Measurements from ENCODE around the gene TRAPPC14.
"Not testable (repeated sequence)": the region's sequence is repeated elsewhere in the genome, so short reads cannot be mapped to it uniquely, and the experiment has no call there.

The TRAPPC14 gene, protein sequence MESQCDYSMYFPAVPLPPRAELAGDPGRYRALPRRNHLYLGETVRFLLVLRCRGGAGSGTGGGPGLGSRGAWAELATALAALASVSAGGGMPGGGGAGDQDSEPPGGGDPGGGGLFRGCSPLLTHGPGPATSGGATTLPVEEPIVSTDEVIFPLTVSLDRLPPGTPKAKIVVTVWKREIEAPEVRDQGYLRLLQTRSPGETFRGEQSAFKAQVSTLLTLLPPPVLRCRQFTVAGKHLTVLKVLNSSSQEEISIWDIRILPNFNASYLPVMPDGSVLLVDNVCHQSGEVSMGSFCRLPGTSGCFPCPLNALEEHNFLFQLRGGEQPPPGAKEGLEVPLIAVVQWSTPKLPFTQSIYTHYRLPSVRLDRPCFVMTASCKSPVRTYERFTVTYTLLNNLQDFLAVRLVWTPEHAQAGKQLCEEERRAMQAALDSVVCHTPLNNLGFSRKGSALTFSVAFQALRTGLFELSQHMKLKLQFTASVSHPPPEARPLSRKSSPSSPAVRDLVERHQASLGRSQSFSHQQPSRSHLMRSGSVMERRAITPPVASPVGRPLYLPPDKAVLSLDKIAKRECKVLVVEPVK

GRCh38 chr7:100158229-100159098 is at the start of gene TRAPPC14:
Gene TRAPPC14, minus strand, starts transcription at chr7:100158723. Its CDS starts 224 bp downstream, at chr7:100158499.
- peak; percentile 81 to 89 for DNase-seq (ENCODE audit: low read depth in 2 of 2)

DNA sequence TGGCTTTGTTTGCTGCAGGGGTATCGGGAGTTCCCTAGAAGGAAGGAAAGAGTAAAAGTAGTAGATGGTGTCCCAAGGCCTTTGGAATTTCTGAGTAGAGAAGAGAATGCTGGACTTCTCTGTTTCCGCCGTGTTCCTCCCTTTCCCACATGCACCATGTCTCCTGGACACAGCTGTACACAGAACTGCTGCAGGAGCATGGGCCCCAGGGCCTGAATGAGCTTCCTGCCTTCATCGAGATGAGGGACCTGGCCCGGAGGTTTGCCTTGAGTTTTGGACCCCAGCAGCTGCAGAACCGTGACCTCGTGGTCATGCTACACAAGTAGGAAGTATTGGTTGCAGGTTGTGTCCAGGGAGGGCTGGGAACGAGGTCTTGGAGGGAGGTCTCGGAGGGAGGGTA is 45.9 kb upstream of the TRAPPC14 start:
- DNase-seq (ENCODE audit: low read depth in 2 of 2): no peak

DNA sequence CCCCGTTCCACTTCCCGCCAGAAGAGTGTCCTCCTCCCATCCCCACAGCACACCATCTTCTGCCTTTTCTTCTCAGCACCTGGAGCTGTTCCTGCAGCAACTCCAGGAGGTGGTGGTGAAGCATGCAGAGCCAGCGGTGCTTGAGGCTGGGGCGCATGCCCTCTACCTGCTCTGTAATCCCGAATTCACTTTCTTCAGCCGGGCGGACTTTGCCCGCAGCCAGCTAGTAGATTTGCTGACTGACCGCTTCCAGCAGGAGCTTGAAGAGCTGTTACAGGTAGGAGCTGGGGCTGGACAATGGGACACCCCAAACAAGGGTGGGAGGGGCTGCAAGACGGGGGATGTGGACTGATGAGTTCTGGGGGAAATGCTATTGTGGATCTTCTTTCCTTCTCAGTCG is 42.2 kb upstream of the TRAPPC14 start:
- DNase-seq (ENCODE audit: low read depth in 2 of 2): no peak

GRCh38 chr7:100198266-100198665 is 39.7 kb upstream of the TRAPPC14 start:
- DNase-seq (ENCODE audit: low read depth in 2 of 2): no peak

- DNase-seq (ENCODE audit: low read depth in 2 of 2): not testable (repeated sequence)
These were observed 37.4 kb upstream of the TRAPPC14 start for GRCh38 chr7:100195901-100196322.

DNA sequence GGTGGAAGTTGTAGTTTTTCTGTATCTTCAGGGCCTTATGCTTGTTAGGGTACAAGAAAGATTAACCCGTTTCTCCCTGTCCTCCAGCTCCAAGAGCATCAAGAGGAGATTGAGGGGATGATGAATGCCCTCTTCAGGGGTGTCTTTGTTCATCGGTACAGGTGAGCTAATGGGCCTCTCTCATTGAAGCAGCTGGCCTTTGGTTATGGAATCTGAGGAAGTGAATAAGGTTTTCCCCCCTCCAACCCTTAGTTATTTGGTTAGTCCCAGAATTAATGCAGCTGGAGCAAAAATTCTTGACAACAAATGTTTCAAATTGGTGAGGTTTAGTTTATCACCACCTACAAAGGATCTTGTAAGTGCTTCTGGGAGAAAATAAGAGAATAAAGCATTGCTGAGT is 36.7 kb upstream of the TRAPPC14 start:
- no peak for DNase-seq (ENCODE audit: low read depth in 2 of 2)

GRCh38 chr7:100192969-100193368 is 34.4 kb upstream of the TRAPPC14 start:
- no peak for DNase-seq (ENCODE audit: low read depth in 2 of 2)

- not testable (repeated sequence) for DNase-seq (ENCODE audit: low read depth in 2 of 2)
These were observed 33.8 kb upstream of the TRAPPC14 start for GRCh38 chr7:100192281-100192862.

GRCh38 chr7:100191775-100192174 is 33.3 kb upstream of the TRAPPC14 start:
- no peak for DNase-seq (ENCODE audit: low read depth in 2 of 2)

DNA sequence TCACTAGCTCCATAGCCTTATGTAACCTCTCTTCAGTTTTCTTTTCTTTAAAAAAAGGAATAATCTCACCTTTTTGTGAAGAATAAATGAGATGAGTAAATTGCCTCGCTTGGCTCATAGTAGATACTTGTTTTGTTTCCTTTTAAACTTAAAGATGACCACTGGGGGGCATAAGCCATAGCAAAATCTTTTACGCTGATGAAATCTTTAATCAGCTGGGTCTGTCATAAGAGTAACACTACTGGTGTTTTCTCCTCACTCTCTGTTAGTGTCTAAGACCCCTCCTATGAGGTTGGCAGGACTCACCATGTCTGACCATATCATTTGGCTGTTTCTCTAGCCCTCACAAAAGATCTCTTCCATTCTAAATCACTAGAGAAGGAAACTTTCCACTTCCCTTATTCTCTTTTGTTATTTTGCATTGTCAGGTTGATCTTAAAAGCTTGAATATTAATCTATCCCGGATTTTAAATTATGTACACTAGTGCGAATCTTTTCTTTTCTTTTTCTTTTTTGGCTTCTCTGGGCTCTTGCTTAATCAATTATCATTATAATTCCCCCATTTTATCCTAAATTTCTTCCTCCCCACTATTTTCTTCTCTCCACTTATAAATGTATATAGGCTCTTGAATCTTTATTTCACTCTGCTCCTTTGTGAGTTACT is 31.7 kb upstream of the TRAPPC14 start:
- DNase-seq (ENCODE audit: low read depth in 2 of 2): no peak

- no peak for DNase-seq (ENCODE audit: low read depth in 2 of 2)
These were observed 30.5 kb upstream of the TRAPPC14 start for GRCh38 chr7:100189061-100189460.

- no peak for DNase-seq (ENCODE audit: low read depth in 2 of 2)
These were observed 27.2 kb upstream of the TRAPPC14 start for GRCh38 chr7:100185726-100186125.

- DNase-seq (ENCODE audit: low read depth in 2 of 2): not testable (repeated sequence)
These were observed 24.6 kb upstream of the TRAPPC14 start for GRCh38 chr7:100183090-100183489.

GRCh38 chr7:100182616-100183015 is 24.1 kb upstream of the TRAPPC14 start:
- DNase-seq (ENCODE audit: low read depth in 2 of 2): not testable (repeated sequence)

GRCh38 chr7:100180084-100180483 is 21.6 kb upstream of the TRAPPC14 start:
- not testable (repeated sequence) for DNase-seq (ENCODE audit: low read depth in 2 of 2)

DNA sequence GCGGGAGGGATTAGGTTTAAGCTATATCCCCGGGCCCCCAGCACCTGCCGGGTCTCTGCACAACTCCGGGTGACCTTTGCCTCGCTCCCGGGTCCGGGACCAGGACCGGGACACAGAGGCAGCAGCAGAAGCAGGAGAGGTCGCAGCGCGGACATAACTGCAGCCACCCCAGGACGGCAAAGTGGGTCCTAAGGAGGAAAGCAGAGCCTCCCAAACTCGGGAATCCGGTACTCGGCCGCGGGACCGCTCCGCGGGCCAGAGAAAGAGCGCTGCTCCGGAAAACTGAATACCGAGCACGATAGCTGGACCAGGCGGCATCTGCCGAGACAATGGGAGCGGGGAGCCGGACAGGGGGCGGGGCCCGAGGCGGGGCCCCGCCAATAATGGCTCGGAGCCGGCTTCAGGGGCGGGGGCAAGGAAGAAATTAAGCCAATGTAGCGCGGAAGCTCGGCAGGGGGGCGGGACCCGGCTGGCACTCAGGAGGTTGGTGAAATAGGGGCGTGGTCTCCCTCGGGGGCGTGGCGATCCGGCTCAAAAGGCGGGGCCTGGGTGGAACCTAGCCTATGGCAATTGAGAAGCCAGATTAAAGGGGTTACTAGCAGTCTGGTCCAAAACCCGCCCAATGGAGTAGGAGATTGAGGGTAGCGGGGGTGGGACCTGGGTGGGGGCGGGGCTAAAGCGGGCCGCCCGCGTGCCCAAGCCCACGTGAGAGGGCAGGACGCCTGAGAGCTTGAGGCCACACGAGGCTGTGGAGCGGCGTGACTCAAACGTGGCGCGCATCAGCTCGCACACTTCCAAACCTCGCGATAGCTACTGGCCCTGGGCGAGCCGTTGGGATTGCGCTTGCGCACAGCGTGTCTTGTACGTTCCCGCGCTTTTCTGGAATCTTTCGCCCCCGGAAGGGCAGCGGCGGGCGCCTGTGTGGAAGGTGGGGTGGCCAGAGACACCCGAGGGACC is 18.8 kb upstream of the TRAPPC14 start, which contains the start of the genes GPC2 and STAG3:
TSS of gene GPC2 (minus strand) at position 337 of the 957 bp plus-strand sequence. CDS start at position 155, 182 bp downstream.
TSS of gene STAG3 (plus strand) at position 874 of the 957 bp plus-strand sequence. CDS start 2,639 bp downstream, outside the sequence.
- DNase-seq (ENCODE audit: low read depth in 2 of 2): peak; percentile 90 to 91

GRCh38 chr7:100176096-100177044 is 17.8 kb upstream of the TRAPPC14 start:
- no peak for DNase-seq (ENCODE audit: low read depth in 2 of 2)

GRCh38 chr7:100175296-100175935 is 16.9 kb upstream of the TRAPPC14 start:
- DNase-seq (ENCODE audit: low read depth in 2 of 2): no peak
